ENCODE data around the gene PCDHGB2.
"Not testable (repeated sequence)": the region's sequence is repeated elsewhere in the genome, so short reads cannot be mapped to it uniquely, and the experiment has no call there.

The PCDHGB2 gene

GRCh38 chr5:141349917-141350619 lies 9.7 kb upstream of the PCDHGB2 start, which contains the start of gene PCDHGB1:
PCDHGB1 (plus strand) TSS chr5:141350099; CDS start chr5:141350261, 162 bp downstream.
- DNase-seq (ENCODE audit: low read depth, low spot score) = no peak

DNA sequence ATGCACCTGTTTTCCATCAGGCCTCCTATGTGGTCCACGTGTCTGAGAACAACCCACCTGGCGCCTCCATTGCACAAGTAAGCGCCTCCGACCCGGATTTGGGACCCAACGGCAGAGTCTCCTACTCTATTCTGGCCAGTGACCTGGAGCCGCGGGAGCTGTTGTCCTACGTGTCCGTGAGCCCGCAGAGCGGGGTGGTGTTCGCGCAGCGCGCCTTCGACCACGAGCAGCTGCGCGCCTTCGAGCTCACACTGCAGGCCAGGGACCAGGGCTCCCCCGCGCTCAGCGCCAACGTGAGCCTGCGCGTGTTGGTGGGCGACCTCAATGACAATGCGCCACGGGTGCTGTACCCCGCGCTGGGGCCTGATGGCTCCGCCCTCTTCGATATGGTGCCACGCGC lies 8.2 kb upstream of the PCDHGB2 start:
- no peak for DNase-seq (ENCODE audit: low read depth, low spot score)

GRCh38 chr5:141354900-141355469 lies 4.8 kb upstream of the PCDHGB2 start, which contains the start of gene PCDHGA4:
PCDHGA4 (plus strand) TSS chr5:141355021; CDS start chr5:141355108, 87 bp downstream.
- no peak for DNase-seq (ENCODE audit: low read depth, low spot score)

GRCh38 chr5:141355641-141356040 lies 4.2 kb upstream of the PCDHGB2 start:
- DNase-seq (ENCODE audit: low read depth, low spot score) = no peak

DNA sequence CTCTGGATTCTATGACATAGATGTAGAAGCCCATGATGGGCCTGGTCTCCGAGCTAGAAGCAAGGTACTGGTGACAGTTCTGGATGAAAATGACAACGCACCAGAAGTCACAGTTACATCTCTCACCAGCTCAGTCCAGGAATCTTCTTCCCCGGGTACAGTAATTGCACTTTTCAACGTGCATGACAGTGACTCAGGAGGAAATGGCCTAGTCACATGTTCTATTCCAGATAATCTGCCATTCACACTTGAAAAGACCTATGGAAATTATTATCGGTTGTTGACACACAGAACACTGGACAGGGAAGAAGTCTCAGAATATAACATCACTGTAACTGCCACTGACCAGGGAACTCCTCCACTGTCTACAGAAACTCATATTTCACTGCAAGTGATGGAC lies 3.7 kb upstream of the PCDHGB2 start:
- no peak for DNase-seq (ENCODE audit: low read depth, low spot score)

GRCh38 chr5:141356950-141357349 lies 2.8 kb upstream of the PCDHGB2 start:
- no peak for DNase-seq (ENCODE audit: low read depth, low spot score)

DNA sequence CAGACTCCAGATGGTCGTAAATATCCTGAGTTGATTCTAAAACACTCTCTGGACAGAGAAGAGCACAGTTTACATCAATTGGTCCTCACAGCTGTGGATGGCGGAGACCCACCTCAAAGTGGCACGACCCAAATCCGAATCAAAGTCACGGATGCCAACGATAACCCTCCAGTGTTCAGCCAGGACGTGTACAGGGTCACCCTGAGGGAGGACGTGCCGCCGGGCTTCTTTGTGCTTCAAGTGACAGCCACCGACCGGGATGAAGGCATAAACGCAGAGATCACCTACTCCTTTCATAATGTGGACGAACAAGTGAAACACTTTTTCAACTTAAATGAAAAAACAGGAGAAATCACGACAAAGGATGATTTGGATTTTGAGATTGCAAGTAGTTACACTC lies 891 bp downstream of the PCDHGB2 start:
- DNase-seq (ENCODE audit: low read depth, low spot score) = no peak

DNA sequence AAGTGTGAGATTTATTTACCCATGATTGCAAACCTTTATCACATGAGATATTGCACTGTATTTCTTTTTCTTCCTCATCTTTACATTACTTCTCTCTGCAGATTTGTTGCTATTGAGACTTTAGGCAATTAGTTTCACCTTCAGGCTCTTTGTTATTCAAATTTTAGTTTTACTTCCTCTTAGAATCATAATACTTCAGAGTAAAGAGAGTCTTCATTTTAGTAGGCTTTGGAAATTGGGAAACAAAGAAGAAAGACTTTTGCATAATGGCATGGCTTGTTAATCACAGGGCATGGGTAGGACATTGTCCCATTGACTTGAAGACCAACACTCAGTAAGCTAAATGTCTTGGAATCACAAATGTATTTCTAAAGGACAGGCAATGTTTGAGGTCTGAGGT lies 2.9 kb downstream of the PCDHGB2 start:
- no peak for DNase-seq (ENCODE audit: low read depth, low spot score)

- DNase-seq (ENCODE audit: low read depth, low spot score) = no peak
These were observed 4.3 kb downstream of the PCDHGB2 start, which contains the start of gene PCDHGA5 for GRCh38 chr5:141363952-141364660. PCDHGA5 (plus strand) TSS chr5:141364162; CDS start chr5:141364331, 169 bp downstream.

- DNase-seq (ENCODE audit: low read depth, low spot score) = no peak
These were observed 6.5 kb downstream of the PCDHGB2 start for GRCh38 chr5:141366016-141366896.

- no peak for DNase-seq (ENCODE audit: low read depth, low spot score)
These were observed 10.4 kb downstream of the PCDHGB2 start, which contains the start of gene PCDHGB3 for GRCh38 chr5:141369994-141370848. PCDHGB3 (plus strand) TSS chr5:141370242; CDS start chr5:141370395, 153 bp downstream.

DNA sequence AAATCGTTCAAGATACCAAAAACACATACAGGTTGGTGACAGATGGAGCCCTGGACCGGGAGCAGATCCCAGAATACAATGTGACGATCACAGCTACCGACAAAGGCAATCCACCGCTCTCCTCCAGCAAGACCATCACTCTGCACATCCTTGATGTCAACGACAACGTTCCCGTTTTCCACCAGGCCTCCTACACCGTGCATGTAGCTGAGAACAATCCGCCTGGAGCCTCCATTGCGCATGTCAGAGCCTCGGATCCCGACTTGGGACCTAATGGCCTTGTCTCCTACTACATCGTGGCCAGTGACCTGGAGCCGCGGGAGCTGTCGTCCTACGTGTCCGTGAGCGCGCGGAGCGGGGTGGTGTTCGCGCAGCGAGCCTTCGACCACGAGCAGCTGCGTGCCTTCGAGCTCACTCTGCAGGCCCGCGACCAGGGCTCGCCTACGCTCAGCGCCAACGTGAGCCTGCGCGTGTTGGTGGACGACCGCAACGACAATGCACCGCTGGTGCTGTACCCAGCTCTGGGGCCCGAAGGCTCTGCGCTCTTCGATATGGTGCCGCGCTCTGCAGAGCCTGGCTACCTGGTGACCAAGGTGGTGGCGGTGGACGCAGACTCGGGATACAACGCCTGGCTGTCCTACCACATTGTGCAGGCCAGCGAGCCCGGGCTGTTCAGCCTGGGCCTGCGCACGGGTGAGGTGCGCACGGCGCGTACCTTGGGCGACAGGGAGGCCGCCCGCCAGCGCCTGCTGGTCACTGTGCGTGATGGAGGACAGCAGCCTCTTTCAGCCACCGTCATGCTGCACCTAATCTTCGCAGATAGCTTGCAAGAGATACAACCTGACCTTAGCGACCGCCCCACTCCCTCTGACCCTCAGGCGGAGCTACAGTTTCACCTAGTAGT lies 12.0 kb downstream of the PCDHGB2 start:
- no peak for DNase-seq (ENCODE audit: low read depth, low spot score)

DNA sequence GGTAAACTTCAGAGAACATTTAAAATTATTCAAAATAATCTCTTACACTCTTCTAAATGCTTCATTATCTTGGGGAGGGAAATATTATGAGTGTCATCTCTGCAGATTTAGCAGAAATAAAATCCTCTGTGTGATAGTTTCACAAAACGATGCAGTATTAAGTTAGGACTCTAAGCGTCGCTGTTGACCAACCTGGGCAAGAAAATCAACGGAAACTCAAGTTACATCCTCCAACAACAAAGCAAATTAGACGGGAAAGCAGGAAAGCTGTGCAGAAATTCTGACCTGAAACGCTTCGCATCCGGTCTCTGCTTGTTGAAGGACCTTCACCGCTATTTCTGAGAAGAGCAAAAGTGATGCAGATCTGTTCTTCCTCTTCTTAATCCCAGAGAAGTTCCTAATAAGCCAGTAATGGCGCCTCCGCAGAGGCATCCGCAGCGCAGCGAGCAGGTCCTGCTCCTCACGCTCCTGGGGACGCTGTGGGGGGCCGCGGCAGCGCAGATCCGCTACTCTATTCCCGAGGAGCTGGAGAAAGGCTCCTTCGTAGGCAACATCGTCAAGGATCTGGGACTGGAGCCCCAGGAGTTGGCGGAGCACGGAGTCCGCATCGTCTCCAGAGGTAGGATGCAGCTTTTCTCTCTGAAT lies 14.0 kb downstream of the PCDHGB2 start, which contains the start of gene PCDHGA6:
PCDHGA6 (plus strand) TSS at position 219 of the 645 bp plus-strand sequence; CDS start at position 412, 193 bp downstream.
- DNase-seq (ENCODE audit: low read depth, low spot score) = no peak

GRCh38 chr5:141374627-141375026 lies 14.8 kb downstream of the PCDHGB2 start:
- no peak for DNase-seq (ENCODE audit: low read depth, low spot score)

- not testable (repeated sequence) for DNase-seq (ENCODE audit: low read depth, low spot score)
These were observed 15.8 kb downstream of the PCDHGB2 start for GRCh38 chr5:141375444-141376155.

DNA sequence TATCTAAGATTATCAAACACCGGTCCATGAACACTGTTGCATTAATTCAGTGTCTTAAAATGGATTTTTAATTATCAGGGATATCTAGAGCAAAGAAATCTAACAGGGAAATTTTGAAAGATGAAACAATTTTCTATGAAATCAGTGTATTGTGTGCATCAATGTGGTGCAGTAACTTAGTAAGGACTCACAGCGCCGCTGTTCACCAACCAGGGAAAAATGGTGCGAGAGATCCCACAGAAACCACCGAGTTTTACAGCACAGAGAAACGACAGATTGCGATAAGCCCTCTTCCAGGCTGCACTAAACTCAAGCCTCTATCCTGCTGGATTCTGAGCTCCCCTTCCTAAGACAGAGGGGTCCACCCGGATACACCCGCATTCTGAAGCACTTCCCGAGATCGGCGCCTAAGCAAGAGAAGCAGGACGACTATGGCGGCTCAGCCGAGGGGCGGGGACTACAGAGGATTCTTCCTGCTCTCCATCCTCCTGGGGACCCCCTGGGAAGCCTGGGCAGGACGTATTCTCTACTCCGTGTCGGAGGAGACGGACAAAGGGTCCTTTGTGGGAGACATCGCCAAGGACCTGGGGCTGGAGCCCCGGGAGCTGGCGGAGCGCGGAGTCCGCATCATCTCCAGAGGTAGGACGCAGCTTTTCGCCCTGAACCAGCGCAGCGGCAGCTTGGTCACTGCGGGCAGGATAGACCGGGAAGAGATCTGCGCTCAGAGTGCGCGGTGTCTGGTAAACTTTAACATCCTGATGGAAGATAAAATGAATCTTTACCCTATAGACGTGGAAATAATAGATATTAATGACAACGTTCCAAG lies 22.9 kb downstream of the PCDHGB2 start, which contains the start of gene PCDHGA7:
PCDHGA7 (plus strand) TSS at position 274 of the 826 bp plus-strand sequence; CDS start at position 432, 158 bp downstream.
- no peak for DNase-seq (ENCODE audit: low read depth, low spot score)

DNA sequence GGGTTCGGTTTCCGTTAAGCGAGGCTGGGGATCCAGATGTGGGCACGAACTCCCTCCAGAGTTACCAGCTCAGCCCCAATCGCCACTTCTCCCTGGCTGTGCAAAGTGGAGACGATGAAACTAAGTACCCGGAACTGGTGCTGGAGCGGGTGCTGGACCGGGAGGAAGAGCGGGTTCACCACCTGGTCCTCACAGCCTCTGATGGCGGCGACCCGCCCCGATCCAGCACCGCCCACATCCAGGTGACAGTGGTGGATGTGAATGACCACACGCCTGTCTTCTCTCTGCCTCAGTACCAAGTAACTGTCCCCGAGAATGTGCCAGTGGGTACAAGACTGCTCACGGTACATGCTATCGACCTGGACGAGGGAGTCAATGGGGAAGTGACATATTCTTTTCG lies 23.6 kb downstream of the PCDHGB2 start:
- no peak for DNase-seq (ENCODE audit: low read depth, low spot score)
